AG08395 (cell line): ENCODE data around the gene COL9A3.
"Not testable (repeated sequence)": the region's sequence is repeated elsewhere in the genome, so short reads cannot be mapped to it uniquely, and the experiment has no call there.

Experiments
- DNase-seq: peaks from one replicate; pipeline ENCODE4 v3.0.0; 2012; ENCODE audit warnings: mixed read lengths, low spot score

Gene COL9A3

DNA sequence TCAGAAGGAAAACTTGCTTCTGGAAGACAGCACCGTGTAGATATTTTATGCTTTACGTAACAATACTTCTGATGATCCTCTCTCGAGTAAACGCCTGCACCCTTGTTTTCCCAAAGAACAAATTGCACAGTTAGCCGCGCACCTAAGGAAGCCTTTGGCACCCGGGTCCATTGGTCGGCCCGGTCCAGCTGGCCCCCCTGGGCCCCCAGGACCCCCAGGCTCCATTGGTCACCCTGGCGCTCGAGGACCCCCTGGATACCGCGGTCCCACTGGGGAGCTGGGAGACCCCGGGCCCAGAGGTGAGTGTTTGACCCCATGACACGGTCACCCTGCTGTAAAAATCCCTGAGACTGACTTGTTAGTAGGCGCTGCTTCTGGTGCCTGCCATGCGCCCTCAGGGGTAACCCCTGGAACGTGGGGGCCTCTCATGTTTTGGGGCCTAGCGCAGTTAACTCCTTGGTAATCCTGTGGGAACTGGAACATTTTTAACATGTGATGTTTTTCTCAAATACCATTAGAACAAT lies 20.2 kb downstream of the COL9A3 start:
- no peak for DNase-seq

DNA sequence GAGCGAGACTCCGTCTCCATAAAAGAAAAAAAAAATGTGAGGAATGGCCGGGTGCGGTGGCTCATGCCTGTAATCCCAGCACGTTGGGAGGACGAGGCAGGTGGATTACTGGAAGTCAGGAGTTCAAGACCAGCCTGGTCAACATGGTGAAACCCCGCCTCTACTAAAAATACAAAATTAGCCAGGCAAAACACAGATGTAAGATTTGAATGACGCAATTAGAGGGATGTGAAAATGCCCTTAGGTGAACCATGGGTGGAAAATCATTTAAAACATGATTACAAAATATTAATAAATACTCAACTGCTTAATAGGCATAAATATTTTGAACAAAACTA lies 20.9 kb downstream of the COL9A3 start:
- no peak for DNase-seq

DNA sequence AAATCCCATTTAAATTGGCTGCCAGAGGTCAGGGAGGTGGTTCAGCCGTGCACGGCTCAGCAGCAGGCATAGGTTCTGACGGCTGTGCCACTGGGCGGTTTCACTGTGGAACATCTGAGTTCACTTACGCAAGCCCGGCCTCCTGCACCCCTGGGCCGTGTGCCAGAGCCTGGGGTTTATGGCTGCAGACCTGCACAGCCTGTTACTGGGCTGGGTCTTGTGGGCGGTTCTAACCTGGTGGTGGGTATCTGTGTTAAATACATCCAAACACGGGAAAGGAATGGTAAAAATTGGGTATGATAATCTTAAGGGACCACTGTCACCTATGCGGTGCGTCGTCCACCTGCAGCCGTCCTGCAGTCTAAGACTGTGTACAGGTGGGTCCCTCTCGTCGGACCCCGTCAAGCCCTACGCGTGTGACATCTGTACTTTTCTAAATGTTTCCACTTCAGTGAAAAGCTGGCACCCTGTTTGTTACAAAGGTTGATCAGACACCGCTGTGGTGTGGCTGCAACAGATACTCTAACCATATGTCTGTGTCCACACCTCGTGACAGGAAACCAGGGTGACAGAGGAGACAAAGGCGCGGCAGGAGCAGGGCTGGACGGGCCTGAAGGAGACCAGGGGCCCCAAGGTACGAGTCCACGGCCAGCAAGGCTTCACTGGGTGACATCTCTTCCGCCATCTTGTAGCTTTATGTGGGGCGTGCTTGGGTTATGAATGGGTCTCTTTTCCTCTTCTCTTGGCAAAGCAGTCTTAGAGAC lies 21.5 kb downstream of the COL9A3 start:
- DNase-seq, result peak; percentile 34

DNA sequence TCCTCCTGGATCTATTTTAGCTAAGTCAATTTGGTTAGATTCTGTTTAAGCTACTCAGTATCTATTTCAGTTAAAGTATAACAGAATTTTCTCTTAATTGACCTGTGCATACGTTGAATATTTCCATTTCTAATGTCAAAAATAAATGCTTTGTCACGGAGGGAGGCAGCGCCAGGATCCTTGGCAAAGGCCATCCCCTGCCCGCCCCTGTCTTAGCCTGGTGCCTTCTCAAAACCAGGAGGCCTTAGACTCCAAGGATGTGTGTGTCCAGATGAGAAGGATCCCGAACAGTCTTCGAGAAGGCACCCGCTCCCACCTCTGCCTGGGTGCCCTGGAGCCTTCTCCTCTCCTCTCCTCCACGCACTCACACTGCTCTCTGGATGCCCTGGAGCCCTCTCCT lies 22.4 kb downstream of the COL9A3 start:
- DNase-seq, result no peak

DNA sequence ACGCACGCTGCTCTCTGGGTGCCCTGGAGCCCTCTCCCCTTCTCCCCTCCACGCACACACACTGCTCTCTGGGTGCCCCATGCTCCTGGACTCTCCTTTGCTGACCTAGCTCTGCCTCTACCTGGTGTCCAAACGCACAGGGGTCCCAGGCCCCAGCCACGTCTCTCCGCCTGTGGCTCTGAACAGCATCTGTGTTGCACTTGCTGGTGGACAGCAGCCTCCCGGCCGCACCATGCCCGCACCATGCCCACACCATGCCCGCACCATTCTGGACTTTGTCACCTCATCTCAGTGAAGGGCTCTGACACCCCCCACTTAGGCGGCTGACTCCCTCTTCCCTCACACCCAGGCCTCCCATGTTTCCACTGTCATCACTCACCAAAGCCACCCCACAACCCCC lies 23.0 kb downstream of the COL9A3 start:
- DNase-seq, result no peak

DNA sequence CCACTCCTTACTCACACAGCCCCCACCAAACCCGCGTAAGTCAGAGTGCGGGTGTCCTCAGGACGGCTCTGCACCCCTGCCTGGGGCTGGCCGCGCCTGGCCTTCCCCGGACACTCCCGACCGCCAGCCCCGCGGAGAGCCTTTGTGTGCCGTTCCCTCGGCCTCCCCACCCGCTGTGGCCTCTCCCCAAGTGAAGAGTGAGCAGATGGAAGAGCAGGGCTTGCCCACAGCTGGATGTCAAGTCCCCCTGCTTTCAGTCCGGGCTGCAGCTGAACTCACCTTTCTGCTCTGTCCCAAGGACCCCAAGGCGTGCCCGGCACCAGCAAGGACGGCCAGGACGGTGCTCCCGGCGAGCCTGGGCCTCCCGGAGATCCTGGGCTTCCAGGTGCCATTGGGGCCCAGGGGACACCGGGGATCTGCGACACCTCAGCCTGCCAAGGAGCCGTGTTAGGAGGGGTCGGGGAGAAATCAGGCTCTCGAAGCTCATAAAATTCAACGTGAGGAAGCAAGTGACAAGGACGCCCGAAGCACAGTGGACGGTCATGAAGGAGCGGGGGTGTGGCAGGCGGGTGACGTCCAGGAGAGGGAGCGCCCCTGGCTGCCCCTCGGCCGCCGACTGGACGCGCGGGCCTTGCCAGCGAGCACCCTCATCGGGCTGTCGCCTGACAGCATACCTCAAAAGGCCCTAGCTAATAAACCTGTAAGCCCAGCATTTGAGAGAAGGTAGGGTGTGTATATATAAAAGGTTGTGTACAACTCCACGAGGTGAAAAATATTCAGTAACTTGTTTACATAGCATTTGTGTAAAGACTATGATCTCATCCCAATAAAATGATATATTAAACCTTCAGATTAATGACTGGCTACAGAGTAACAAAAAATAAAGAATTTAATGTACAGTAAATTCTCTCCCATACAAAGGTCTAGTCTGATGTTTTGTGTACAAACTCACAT lies 23.7 kb downstream of the COL9A3 start:
- DNase-seq, result no peak

DNA sequence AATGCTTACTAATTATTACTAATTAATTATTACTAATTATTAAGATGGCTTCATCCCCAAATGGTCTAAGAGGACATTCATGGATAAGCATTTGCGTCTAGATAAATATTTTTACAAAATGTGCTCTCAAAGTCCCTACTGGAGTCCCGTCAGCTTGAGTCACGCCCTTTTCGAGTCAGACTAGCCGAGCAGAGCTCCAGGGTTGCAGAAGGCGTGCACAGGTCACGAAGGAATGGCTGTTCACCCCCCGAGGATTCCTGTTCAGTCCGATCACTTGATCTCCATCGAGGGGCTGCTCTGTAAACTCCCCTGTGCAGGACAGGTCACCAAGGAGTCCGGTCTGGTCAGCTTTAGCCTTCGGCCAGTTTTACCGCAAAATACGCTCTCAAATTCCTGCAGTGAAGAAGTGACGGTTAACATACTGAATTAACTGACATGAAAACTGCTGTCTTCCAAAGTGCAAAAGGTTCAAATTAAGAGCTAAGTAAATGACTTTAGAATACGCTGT lies 24.9 kb downstream of the COL9A3 start:
- no peak for DNase-seq

DNA sequence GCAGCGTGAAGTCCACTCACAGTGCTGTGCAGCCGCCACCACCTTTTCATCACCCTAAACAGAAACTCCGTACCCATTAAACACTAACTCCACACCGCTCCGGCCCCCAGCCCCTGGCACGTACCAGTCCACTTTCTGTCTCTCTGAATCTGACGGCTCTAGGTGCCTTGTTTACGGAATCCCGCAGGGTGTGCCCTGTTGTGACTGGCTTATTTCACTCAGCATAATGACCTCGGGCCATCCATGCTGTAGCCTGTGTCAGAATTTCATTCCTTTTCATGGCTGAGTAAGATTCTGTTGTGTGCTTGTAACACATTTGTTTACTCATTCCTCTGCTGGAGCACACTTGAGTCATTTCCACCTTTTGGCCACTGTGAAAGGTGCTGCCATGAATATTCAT lies 26.8 kb downstream of the COL9A3 start:
- DNase-seq, result no peak

DNA sequence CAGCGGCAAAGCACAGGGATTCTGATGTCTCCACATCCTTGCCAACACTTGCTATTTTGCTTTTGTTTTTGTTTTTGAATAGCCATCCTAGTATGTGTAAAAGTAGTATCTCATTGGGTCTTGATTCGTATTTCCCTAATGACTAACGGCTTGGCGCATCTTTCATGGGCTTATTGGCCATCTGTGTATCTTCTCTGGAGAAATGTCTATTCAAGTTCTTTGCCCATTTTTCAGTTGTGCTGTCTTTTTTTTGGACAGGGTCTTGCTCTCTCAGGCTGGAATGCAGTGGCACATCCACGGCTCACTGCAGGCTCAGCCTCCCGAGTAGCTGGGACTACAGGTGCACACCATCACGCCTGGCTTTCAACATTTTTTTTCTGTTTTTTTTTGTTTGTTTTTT lies 27.3 kb downstream of the COL9A3 start:
- no peak for DNase-seq

DNA sequence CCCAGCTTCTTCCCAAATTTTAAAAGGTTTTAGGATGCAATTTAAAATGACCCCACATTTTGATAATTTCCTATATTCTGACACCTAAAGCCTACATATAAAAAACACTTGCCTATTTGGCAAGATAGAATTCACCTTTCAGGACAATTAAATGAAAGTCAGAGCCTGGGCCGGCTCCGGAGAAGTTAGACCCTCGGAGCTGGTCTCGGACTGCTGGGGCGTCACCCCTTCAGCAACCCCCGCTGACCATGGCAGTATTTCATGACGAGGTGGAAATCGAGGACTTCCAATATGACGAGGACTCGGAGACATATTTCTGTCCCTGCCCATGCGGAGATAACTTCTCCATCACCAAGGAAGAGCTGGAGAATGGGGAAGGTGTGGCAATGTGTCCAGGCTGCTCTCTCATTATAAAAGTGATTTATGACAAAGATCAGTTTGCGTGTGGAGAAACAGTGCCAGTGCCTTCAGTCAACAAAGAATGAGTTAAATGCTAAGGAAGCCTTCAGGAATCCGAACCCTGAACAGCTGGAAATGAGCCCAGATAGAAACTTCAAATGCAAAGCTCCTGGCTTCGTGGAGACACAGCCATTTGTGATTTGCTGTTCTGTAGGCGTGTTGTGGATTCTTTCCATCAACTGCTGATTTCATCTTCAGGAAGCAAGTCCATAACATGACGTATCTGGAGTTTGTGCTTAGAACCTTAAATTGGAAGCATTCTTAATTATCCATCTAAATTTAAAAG lies 28.7 kb downstream of the COL9A3 start:
- no peak for DNase-seq

DNA sequence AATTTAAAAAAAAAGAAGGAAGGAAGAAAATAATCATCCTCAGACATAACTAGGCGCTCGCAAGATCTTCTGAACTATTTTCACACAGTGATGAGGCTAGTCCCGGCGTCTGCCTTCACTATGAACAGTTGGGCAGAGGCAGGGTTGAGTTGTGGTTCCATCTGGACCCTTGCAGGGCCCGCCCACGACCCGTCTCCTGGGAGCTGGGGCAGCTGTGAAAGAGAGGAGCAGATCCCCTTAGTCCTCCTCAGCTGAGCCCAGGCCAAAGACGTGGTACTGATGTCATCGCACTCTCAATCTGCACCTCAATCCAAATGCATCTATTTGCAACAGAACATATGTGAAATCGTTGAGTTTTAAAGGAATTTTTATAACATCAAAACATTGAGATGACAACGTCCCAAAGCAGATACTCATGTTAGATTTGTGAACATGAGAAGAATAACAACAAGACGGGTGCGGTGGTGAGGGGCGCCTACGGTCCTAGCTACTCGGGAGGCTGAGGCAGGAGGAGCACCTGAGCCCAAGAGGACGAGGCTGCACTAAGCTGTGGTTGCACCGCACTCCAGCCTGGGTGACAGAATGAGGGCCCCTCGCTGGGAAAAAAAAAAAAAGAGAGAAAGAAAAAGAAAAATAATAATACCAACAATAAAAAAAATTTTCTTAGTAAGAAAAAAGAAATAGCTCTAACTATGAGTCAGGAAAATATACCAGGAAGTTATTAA lies 29.5 kb downstream of the COL9A3 start:
- no peak for DNase-seq

DNA sequence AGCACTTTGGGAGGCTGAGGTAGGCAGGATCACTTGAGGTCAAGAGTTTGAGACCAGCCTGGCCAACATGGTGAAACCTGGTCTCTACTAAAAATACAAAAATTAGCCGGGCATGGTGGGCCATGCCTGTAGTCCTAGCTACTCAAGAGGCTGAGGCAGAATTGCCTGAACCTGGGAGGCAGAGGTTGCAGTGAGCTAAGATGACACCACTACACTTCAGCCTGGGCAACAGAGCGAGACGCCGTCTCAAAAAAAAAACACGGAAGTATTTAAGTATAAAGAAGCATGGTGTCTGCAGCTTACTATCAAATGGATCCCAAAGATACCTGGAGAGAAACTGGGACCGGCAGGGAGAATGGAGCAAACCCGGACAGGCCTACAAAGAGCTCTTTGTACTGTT lies 32.1 kb downstream of the COL9A3 start:
- not testable (repeated sequence) for DNase-seq

DNA sequence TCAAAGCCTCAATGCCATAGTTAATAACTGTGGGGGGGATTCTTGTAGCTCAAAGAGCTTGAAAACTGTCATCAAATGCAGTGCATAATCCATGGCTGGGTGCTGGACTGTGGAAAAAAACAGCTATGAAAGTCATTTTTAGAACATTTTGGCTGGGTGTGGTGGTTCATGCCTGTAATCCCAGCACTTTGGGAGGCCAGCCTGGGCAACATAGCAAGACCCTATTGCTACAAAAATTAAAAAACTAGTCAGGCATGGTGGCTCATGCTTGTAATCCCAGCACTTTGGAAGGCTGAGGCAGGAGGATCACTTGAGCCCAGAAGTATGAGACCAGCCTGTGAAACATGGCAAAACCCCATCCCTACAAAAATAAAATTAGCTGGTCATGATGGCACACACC lies 32.6 kb downstream of the COL9A3 start:
- no peak for DNase-seq

DNA sequence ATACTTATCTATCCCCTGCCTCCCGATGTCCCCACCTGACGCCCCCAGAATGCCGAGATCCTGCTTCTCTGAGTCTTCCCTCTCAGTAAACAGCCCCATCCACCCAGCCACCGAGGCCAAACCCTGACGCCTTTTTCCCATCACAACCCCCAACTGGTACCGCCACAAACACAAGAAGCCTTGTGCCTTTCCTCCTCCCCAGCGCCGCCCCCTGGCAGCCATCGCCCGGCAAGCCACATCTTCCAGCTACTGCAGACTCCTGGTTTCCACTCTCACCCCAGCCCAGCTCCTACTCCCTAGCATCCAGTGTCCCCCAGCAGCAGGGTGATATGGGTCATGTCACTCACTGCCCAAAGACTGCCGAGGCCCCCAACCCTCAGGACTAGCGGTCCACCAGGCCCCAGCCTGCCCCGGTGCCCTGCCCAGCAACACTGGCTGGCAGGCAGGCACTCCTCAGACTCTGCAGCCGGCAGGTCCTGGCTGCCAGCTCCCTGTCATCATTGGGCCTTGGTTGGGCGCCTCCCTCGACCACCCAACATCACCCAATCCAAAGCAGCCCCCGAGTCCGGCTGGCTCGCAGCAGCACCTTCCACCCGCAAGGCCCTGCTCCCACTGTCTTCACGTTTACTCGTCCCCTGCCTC lies 33.6 kb downstream of the COL9A3 start:
- DNase-seq, result no peak

DNA sequence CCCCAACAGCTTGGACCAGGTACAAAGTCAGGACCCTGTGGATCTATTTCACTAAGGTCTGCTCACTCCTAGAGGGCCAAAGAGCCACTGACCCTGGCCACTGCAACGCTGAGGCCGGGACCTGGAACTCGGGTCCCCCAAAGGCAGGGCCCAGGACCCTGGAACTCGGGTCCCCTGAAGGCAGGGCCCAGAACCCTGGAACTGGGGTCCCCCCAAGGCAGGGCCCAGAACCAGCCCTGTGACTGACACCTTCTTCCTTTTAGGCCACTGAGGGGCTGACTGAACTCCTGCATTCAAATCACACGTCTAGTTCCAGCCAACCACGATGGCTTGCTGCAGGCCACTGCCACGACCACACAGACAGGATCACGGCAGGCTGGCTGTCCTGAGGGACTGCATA lies 35.3 kb downstream of the COL9A3 start:
- no peak for DNase-seq

DNA sequence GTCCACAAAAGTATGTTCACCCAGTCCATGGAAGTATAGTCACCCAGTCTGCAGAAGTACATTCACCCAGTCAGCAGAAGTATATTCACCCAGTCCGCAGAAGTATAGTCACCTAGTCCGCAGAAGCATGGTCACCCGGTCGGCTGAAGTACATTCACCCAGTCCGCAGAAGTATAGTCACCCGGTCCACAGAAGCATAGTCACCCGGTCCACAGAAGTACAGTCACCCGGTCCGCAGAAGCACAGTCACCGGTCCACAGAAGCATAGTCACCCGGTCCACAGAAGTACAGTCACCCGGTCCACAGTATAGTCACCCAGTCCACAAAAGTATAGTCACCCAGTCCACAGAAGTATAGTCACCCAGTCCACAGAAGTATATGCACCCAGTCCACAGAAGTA lies 36.0 kb downstream of the COL9A3 start:
- DNase-seq, result no peak

DNA sequence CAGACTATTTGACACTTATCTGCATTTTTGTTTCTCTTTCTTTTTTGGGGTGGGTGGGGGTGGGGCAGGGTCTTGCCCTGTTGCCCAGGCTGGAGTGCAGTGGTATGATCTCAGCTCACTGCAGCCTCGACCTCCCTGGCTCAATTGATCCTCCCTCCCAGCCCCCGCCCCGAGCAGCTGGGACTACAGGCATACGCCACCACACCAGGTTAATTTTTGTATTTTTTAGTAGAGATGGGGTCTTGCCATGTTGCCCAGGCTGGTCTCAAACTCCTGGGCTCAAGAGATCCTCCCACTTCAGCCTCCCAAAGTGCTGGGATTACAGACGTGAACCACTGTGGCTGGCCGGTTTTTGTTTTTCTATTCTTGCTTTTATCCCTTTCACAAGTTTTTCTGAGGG lies 36.5 kb downstream of the COL9A3 start:
- DNase-seq, result not testable (repeated sequence)

DNA sequence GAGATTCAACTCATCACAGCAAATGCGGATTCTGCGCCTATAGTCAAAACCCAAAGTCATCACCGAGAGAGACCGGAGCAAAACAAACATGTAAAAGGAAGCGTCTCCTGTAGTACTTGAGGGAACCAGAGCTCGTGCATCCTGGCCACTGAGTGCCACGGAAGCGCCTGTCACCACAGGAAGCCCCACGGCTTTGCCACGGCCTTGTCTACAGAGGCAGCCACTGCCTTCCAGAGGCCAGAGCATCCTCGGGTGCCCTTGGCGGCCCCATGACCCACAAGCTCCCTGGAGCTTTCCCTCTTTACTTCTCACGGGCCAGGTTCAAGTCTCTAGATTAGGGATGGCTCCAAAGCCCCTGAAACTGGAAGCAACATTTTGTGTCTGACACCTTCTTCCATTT lies 37.3 kb downstream of the COL9A3 start:
- DNase-seq, result no peak

DNA sequence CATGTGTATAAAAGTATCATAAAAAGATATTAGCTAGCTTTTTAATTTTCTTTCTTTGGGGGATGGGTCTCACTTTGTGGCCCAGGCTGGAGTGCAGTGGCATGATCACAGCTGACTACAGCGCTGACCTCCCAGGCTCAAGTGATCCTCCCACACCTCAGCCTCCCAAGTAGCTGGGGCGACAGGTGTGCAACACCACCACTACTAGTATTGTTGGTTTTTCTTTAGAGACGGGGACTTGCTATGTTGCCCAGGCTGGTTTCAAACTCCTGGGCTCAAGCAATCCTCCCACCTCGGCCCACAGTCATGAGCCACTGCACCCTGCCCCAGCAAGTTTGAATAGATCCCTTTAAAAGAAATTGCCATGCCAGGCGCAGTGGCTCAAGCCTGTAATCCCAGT lies 38.3 kb downstream of the COL9A3 start:
- DNase-seq, result no peak

DNA sequence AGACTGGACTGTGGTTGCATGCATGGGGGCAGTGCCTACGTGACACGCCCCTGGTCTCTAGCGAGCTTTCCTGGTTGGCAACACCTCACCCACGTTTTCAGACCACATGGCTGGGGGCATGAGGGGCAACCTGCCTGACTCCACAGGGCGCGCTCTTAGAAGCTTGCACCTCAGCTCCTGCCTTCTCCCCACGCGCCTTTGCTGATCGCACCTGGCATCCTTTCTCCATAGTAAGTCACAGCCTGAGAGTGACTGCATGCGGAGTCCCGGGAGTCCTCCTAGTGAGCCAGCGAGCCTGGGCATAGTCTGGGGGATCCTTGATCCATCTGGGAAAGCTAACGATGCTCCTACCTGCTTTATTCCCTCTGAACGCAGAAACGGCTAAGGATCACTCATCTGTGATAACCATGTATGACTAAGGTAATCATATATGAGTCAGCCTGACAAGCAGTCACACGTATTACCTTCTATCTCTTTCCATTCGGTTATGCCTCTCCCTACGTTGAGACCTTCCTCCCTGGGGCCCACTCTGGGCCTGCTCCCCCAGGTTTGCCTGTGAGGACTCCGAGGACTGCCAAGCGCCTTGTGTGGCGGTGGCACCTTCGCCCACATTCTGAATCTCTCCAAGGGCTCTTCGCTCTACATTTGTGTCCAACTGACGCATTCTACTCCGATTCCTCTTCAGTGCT lies 40.2 kb downstream of the COL9A3 start:
- no peak for DNase-seq
